HFFc6 (cell line): ENCODE measurements around the gene EMC8. TPM values are rescaled to one million over a fixed set of nuclear protein-coding genes. Genes with fewer than 3 reads are reported as not detected.
"Not testable (repeated sequence)": the region's sequence is repeated elsewhere in the genome, so short reads cannot be mapped to it uniquely, and the experiment has no call there.

ENCODE experiments used
- DNase-seq: peaks from one replicate; pipeline ENCODE4 v3.0.0-alpha.2; 2018
- H3K27ac Mint-ChIP-seq: 2 replicates; pipeline ENCODE4 v1.8.0; 2020; ENCODE audit warnings: mild to moderate bottlenecking, mixed read lengths
- H3K27me3 Mint-ChIP-seq: 2 replicates; pipeline ENCODE4 v1.8.0; 2021; ENCODE audit warnings: mild to moderate bottlenecking, moderate library complexity, mixed read lengths; ENCODE audit not compliant: insufficient read depth
- H3K36me3 Mint-ChIP-seq: 2 replicates; pipeline ENCODE4 v1.8.0; 2021; ENCODE audit warnings: low read depth, mixed read lengths
- H3K4me1 Mint-ChIP-seq: 2 replicates; pipeline ENCODE4 v1.8.0; 2020; ENCODE audit warnings: low read depth, mixed read lengths
- H3K4me3 Mint-ChIP-seq: 2 replicates; pipeline ENCODE4 v1.8.0; 2020; ENCODE audit warnings: mild to moderate bottlenecking, moderate library complexity, mixed read lengths
- H3K9me3 Mint-ChIP-seq: 2 replicates; pipeline ENCODE4 v1.8.0; 2020; ENCODE audit warnings: mild to moderate bottlenecking, mixed read lengths
- total RNA-seq, 6 experiments: library from RNA; stranded (reverse); fragmentation: NEBNext Ultra II Directional; extraction: Animal tissue kit (Norgen Biotek cat#: 25700); gene quantifications; 2 replicates in 1 of 6; 3 replicates in 5 of 6; pipeline ENCODE4 v1.2.3, GENCODE V29; 2021
- TF ChIP-seq, protein P1 (sequence below): fragments of 200-600 bp; sonication (generic); IDR thresholded peaks from 2 replicates; pipeline ENCODE4 v1.5.0; 2021; ENCODE audit warnings: antibody characterized with exemption, mild to moderate bottlenecking

EMC8 gene
- total RNA-seq, 6 experiments from 2014 or later = 31.7 to 38.4 (median 36.6) TPM

GRCh38 chr16:85810097-85810741, 10.9 kb upstream of the EMC8 start:
- H3K9me3 Mint-ChIP-seq = no peaks in the 10 kb centered on the region
- H3K4me3 Mint-ChIP-seq = no peak overlapping the region
- TF ChIP-seq, protein P1, sequence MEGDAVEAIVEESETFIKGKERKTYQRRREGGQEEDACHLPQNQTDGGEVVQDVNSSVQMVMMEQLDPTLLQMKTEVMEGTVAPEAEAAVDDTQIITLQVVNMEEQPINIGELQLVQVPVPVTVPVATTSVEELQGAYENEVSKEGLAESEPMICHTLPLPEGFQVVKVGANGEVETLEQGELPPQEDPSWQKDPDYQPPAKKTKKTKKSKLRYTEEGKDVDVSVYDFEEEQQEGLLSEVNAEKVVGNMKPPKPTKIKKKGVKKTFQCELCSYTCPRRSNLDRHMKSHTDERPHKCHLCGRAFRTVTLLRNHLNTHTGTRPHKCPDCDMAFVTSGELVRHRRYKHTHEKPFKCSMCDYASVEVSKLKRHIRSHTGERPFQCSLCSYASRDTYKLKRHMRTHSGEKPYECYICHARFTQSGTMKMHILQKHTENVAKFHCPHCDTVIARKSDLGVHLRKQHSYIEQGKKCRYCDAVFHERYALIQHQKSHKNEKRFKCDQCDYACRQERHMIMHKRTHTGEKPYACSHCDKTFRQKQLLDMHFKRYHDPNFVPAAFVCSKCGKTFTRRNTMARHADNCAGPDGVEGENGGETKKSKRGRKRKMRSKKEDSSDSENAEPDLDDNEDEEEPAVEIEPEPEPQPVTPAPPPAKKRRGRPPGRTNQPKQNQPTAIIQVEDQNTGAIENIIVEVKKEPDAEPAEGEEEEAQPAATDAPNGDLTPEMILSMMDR = no peak
- H3K4me1 Mint-ChIP-seq = peaks cover 11% of the 10 kb centered on the region; the same call in 1 of the 2 replicates
- no peak overlapping the region for H3K27ac Mint-ChIP-seq
- H3K36me3 Mint-ChIP-seq = peaks cover 14% of the 10 kb centered on the region
- H3K27me3 Mint-ChIP-seq = peaks cover 42% of the 10 kb centered on the region
- DNase-seq = no peak

DNA sequence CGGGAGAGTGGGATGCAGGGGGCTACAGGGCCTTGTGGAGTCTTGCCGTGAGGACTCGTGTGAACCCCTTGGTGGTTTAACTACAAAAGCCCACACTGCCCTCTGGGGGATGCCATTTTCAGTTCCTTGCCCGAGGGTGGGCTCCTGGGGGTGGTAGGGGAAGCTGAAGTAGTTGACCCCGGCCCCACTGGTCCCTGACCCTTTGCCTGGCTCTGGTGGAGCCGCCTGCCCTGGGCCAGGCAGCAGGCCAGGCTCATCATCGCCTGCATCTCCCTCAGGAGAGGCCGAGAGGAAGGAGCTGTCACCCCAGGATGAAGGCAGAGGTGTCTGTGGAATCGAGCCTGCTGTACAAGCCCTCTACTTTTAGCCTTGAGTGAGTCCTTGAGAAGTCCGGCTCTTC, 10.3 kb upstream of the EMC8 start:
- TF ChIP-seq, protein P1 = no peak
- Mint-ChIP-seq H3K9me3 (no peaks in the 10 kb centered on the region), H3K27me3 (peaks cover 38% of the 10 kb centered on the region)

DNA sequence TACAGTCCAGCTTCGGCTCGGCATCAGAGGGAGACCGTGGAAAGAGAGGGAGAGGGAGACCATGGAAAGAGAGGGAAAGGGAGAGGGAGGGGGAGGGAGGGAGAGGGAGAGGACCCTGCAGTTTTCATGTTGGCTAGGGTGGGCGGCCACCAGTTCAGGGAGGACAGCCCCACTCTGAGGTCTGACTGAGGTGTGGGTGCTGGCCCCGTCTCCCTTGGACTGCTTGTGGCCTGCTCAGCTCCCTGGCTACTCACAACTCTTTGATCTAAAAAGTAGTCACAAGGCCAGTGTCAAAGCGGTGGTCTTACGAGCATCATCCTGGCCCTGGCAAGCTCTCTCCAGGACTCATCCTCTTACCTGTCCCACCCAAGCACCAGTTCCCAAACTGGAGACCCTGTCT, 9.6 kb upstream of the EMC8 start:
- H3K4me3 Mint-ChIP-seq = no peak overlapping the region
- no peak for DNase-seq
- peaks cover 23% of the 10 kb centered on the region for H3K36me3 Mint-ChIP-seq
- peaks cover 32% of the 10 kb centered on the region for H3K27me3 Mint-ChIP-seq
- no peaks in the 10 kb centered on the region for H3K9me3 Mint-ChIP-seq
- peaks cover 11% of the 10 kb centered on the region; the same call in 1 of the 2 replicates for H3K4me1 Mint-ChIP-seq
- no peak overlapping the region for H3K27ac Mint-ChIP-seq
- TF ChIP-seq, protein P1 = no peak

More for the DNA sequence above, 10.3 kb upstream of the EMC8 start:
- peaks cover 11% of the 10 kb centered on the region; the same call in 1 of the 2 replicates for H3K4me1 Mint-ChIP-seq
- no peak overlapping the region for H3K4me3 Mint-ChIP-seq
- H3K27ac Mint-ChIP-seq = no peak overlapping the region
- H3K36me3 Mint-ChIP-seq = peaks cover 20% of the 10 kb centered on the region
- DNase-seq = no peak

- not testable (repeated sequence) for H3K27ac Mint-ChIP-seq, H3K4me3 Mint-ChIP-seq, H3K9me3 Mint-ChIP-seq, DNase-seq
- Mint-ChIP-seq H3K27me3 (peaks cover 32% of the 10 kb centered on the region), H3K36me3 (peaks cover 32% of the 10 kb centered on the region), H3K4me1 (peaks cover 11% of the 10 kb centered on the region; the same call in 1 of the 2 replicates)
These were observed 8.8 kb upstream of the EMC8 start for GRCh38 chr16:85808104-85808503.

GRCh38 chr16:85807340-85807739, 8.0 kb upstream of the EMC8 start:
- H3K27me3 Mint-ChIP-seq = peaks cover 27% of the 10 kb centered on the region
- not testable (repeated sequence) for H3K4me3 Mint-ChIP-seq, H3K4me1 Mint-ChIP-seq, H3K27ac Mint-ChIP-seq, DNase-seq, H3K9me3 Mint-ChIP-seq
- H3K36me3 Mint-ChIP-seq = peaks cover 35% of the 10 kb centered on the region

DNA sequence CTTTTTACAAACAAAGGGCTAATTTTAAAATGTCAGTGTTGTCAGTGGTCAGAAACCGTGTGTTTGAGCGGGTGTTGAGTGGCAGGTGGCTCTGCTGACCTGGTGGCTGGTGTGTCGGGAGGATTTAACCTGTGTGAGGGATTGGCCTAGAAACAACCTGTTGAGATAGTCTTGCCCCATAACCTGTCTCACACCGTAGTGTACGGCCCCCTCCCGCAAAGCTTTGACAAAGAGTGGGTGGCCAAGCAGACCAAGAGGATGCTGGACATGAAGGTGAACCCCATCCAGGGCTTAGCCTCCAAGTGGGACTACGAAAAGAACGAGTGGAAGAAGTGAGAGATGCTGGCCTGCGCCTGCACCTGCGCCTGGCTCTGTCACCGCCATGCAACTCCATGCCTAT, 7.2 kb upstream of the EMC8 start:
- H3K36me3 Mint-ChIP-seq = peaks cover 43% of the 10 kb centered on the region
- H3K27me3 Mint-ChIP-seq = peaks cover 20% of the 10 kb centered on the region
- no peak for DNase-seq
- H3K4me1 Mint-ChIP-seq = peaks cover 10% of the 10 kb centered on the region
- no peak overlapping the region for H3K27ac Mint-ChIP-seq
- TF ChIP-seq, protein P1 = no peak
- H3K9me3 Mint-ChIP-seq = no peaks in the 10 kb centered on the region
- H3K4me3 Mint-ChIP-seq = no peak overlapping the region
